HepG2 (cell line): ENCODE data around the gene HYAL2. TPM values are rescaled to one million over a fixed set of nuclear protein-coding genes. Genes with fewer than 3 reads are reported as not detected.

Source experiments
- AGO1 ChIP-seq: fragments of 200-400 bp; formaldehyde crosslinking; IDR thresholded peaks from 2 replicates; pipeline ENCODE4 v1.6.1; 2017; ENCODE audit warnings: mild to moderate bottlenecking, low read depth, low read length, moderate library complexity; ENCODE audit not compliant: poor library complexity, severe bottlenecking
- ARHGAP35 ChIP-seq: sonication (generic); formaldehyde crosslinking; IDR thresholded peaks from 2 replicates; pipeline ENCODE4 v1.9.0; 2022; ENCODE audit warnings: mild to moderate bottlenecking, inconsistent platforms, moderate library complexity, missing genetic modification reagents, borderline replicate concordance
- FOXA1 ChIP-seq, 2 experiments: fragments of 450-650 bp in 1 of 2; sonication (generic) in 1 of 2; formaldehyde crosslinking in 1 of 2; IDR thresholded peaks; 2 replicates each; pipeline versions ENCODE4 v1.4.0 to v1.6.1; 2016 to 2020; ENCODE audit warnings: missing genetic modification reagents in 1 of 2
- GFI1 ChIP-seq: sonication (generic); formaldehyde crosslinking; IDR thresholded peaks from 2 replicates; pipeline ENCODE4 v1.5.0; 2020; ENCODE audit warnings: missing genetic modification reagents, mild to moderate bottlenecking, borderline replicate concordance
- GTF2F1 ChIP-seq: fragments of 150-350 bp; IDR thresholded peaks from 2 replicates; pipeline ENCODE4 v1.6.1; 2014; ENCODE audit warnings: low read length
- GZF1 ChIP-seq: sonication (generic); formaldehyde crosslinking; IDR thresholded peaks from 2 replicates; pipeline ENCODE4 v1.5.1; 2020; ENCODE audit warnings: mild to moderate bottlenecking, missing genetic modification reagents
- HNRNPLL ChIP-seq: fragments of 200-400 bp; formaldehyde crosslinking; IDR thresholded peaks from 2 replicates; pipeline ENCODE4 v1.6.1; 2017; ENCODE audit warnings: mild to moderate bottlenecking, low read depth, low read length; ENCODE audit not compliant: poor library complexity, severe bottlenecking
- KDM5A ChIP-seq: fragments of 200-600 bp; sonication (generic); IDR thresholded peaks from 2 replicates; pipeline ENCODE4 v1.7.0; 2018; ENCODE audit warnings: antibody characterized with exemption, mild to moderate bottlenecking, low read length, borderline replicate concordance
- MYC ChIP-seq: sonication (generic); formaldehyde crosslinking; IDR thresholded peaks from 2 replicates; pipeline ENCODE4 v1.9.0; 2021; ENCODE audit warnings: missing genetic modification reagents, borderline replicate concordance
- NFE2L2 ChIP-seq: fragments of 150-350 bp; IDR thresholded peaks from 2 replicates; pipeline ENCODE4 v1.6.1; 2014; ENCODE audit warnings: low read length
- NKX3-1 ChIP-seq: sonication (generic); formaldehyde crosslinking; IDR thresholded peaks from 2 replicates; pipeline ENCODE4 v1.5.0; 2020; ENCODE audit warnings: missing genetic modification reagents
- YEATS2 ChIP-seq: sonication (generic); formaldehyde crosslinking; IDR thresholded peaks from 2 replicates; pipeline ENCODE4 v1.4.0; 2020; ENCODE audit warnings: missing genetic modification reagents, borderline replicate concordance
- ZKSCAN5 ChIP-seq: sonication (generic); formaldehyde crosslinking; IDR thresholded peaks from 2 replicates; pipeline ENCODE4 v1.5.1; 2020; ENCODE audit warnings: mild to moderate bottlenecking, missing genetic modification reagents
- ZMYM4 ChIP-seq: sonication (generic); formaldehyde crosslinking; IDR thresholded peaks from 2 replicates; pipeline ENCODE4 v1.8.1; 2023; ENCODE audit warnings: mild to moderate bottlenecking, missing genetic modification reagents
- polyA plus RNA-seq, 8 experiments: library from polyadenylated mRNA; depleted of rRNA in 3 of 8; stranded (reverse) in 7 of 8; unstranded in 1 of 8; fragments of >200 nt; fragmentation: Illumina TruSeq in 4 of 8; extraction: Trizol in 4 of 8; gene quantifications; 2 replicates each; pipeline versions ENCODE4 v1.2.1 to v1.2.3, GENCODE V29; 2011 to 2016; ENCODE audit warnings: low read depth in 4 of 8, missing spikeins in 1 of 8, mixed read lengths in 1 of 8; ENCODE audit not compliant: insufficient read depth in 1 of 8
- total RNA-seq, 5 experiments: library from RNA; depleted of rRNA; stranded (reverse); fragments of >200 nt; fragmentation: Illumina TruSeq; extraction: Trizol; gene quantifications; 2 replicates each; pipeline ENCODE4 v1.2.3, GENCODE V29; 2016; ENCODE audit warnings: low read depth in 1 of 5
- TF ChIP-seq, protein P1 (sequence below): sonication (generic); formaldehyde crosslinking; IDR thresholded peaks from 2 replicates; pipeline ENCODE4 v1.4.0; 2020; ENCODE audit warnings: missing genetic modification reagents
- TF ChIP-seq, protein P2 (sequence below): sonication (generic); formaldehyde crosslinking; IDR thresholded peaks from 2 replicates; pipeline ENCODE4 v1.5.0; 2020; ENCODE audit warnings: missing genetic modification reagents
- TF ChIP-seq, protein P3 (sequence below): sonication (generic); formaldehyde crosslinking; IDR thresholded peaks from 2 replicates; pipeline ENCODE4 v1.4.0; 2020; ENCODE audit warnings: mild to moderate bottlenecking, missing genetic modification reagents
- TF ChIP-seq, protein P4 (sequence below), 2 experiments: fragments of 450-650 bp in 1 of 2; sonication (generic) in 1 of 2; formaldehyde crosslinking; IDR thresholded peaks; 2 replicates each; pipeline versions ENCODE4 v1.5.0 to v1.8.0; 2020 to 2022; ENCODE audit warnings: mild to moderate bottlenecking in 1 of 2, missing genetic modification reagents in 1 of 2

HYAL2 gene
- total and polyA plus RNA-seq, 2 of the 13 experiments (the other 11 are each of a cell fraction or from before 2014, with no cell fraction given), result 76.2 to 102 TPM

DNA sequence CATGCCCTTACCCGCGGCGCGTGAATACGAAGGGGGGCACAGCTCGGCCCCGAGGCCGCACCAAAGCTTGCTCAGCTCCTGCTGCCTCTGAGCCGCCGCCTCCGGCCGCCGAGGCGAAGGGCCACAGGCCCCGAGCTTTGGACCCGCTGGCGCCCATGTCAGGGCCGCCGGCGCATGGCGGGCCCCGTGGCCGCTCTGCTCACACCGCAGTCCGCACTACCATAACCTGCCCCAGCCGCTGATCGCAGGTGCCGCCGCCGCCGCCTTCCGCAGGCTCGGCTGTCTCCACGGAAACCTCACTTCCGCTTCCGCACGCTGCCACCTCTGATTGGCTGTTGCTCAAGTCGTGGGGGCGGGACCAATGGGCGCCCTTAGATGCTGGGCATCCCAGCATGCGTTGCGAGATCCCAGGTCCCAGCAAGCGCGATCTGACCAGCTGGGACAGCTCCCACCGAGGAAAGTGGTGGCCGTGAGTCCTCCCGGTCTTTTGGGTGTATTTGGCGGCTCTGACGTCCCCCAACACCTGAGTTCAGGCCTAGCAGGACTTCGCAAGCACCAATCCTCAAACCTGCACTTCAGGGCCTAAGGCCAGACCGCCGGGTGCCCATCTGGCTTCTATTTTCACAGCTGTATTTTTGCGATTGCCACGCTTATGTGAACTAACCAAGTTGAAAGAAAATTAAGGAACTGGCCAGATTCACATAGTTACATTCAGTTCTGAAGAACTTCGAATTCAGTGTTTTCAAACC is 5.6 kb upstream of the HYAL2 start, which contains the start of gene TUSC2 (continued):
- TF ChIP-seq, protein P1, sequence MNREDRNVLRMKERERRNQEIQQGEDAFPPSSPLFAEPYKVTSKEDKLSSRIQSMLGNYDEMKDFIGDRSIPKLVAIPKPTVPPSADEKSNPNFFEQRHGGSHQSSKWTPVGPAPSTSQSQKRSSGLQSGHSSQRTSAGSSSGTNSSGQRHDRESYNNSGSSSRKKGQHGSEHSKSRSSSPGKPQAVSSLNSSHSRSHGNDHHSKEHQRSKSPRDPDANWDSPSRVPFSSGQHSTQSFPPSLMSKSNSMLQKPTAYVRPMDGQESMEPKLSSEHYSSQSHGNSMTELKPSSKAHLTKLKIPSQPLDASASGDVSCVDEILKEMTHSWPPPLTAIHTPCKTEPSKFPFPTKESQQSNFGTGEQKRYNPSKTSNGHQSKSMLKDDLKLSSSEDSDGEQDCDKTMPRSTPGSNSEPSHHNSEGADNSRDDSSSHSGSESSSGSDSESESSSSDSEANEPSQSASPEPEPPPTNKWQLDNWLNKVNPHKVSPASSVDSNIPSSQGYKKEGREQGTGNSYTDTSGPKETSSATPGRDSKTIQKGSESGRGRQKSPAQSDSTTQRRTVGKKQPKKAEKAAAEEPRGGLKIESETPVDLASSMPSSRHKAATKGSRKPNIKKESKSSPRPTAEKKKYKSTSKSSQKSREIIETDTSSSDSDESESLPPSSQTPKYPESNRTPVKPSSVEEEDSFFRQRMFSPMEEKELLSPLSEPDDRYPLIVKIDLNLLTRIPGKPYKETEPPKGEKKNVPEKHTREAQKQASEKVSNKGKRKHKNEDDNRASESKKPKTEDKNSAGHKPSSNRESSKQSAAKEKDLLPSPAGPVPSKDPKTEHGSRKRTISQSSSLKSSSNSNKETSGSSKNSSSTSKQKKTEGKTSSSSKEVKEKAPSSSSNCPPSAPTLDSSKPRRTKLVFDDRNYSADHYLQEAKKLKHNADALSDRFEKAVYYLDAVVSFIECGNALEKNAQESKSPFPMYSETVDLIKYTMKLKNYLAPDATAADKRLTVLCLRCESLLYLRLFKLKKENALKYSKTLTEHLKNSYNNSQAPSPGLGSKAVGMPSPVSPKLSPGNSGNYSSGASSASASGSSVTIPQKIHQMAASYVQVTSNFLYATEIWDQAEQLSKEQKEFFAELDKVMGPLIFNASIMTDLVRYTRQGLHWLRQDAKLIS (CRISPR knock-in tag), result no peak
- TF ChIP-seq, protein P2, sequence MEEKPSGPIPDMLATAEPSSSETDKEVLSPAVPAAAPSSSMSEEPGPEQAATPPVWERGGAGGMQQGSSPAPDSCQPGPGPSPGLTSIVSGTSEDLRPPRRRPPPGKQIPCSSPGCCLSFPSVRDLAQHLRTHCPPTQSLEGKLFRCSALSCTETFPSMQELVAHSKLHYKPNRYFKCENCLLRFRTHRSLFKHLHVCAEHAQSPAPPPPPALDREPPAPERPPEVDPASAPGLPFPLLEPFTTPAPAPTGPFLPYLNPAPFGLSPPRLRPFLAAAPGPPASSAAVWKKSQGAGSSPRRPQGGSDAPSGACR, result peak; percentile 30; the same call in 1 of the 2 replicates
- TF ChIP-seq MYC (CRISPR knock-in tag), result peak; percentile 78
- TF ChIP-seq, protein P3, sequence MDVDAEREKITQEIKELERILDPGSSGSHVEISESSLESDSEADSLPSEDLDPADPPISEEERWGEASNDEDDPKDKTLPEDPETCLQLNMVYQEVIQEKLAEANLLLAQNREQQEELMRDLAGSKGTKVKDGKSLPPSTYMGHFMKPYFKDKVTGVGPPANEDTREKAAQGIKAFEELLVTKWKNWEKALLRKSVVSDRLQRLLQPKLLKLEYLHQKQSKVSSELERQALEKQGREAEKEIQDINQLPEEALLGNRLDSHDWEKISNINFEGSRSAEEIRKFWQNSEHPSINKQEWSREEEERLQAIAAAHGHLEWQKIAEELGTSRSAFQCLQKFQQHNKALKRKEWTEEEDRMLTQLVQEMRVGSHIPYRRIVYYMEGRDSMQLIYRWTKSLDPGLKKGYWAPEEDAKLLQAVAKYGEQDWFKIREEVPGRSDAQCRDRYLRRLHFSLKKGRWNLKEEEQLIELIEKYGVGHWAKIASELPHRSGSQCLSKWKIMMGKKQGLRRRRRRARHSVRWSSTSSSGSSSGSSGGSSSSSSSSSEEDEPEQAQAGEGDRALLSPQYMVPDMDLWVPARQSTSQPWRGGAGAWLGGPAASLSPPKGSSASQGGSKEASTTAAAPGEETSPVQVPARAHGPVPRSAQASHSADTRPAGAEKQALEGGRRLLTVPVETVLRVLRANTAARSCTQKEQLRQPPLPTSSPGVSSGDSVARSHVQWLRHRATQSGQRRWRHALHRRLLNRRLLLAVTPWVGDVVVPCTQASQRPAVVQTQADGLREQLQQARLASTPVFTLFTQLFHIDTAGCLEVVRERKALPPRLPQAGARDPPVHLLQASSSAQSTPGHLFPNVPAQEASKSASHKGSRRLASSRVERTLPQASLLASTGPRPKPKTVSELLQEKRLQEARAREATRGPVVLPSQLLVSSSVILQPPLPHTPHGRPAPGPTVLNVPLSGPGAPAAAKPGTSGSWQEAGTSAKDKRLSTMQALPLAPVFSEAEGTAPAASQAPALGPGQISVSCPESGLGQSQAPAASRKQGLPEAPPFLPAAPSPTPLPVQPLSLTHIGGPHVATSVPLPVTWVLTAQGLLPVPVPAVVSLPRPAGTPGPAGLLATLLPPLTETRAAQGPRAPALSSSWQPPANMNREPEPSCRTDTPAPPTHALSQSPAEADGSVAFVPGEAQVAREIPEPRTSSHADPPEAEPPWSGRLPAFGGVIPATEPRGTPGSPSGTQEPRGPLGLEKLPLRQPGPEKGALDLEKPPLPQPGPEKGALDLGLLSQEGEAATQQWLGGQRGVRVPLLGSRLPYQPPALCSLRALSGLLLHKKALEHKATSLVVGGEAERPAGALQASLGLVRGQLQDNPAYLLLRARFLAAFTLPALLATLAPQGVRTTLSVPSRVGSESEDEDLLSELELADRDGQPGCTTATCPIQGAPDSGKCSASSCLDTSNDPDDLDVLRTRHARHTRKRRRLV (CRISPR knock-in tag), result no peak
- TF ChIP-seq GTF2F1, result no peak
- no peak for TF ChIP-seq FOXA1 (IDR thresholded peaks at IDR 0.05)
- TF ChIP-seq FOXA1 (CRISPR knock-in tag; IDR thresholded peaks at IDR 0.05), result peak; percentile 14; the same call in 1 of the 2 replicates
- peak; percentile 33; the same call in 1 of the 2 replicates for TF ChIP-seq ZMYM4
- peak; percentile 97 for TF ChIP-seq AGO1
- peak; percentile 39; the same call in 1 of the 2 replicates for TF ChIP-seq NKX3-1
- TF ChIP-seq NFE2L2, result no peak
- TF ChIP-seq HNRNPLL, result peak; percentile 68
- peak; percentile 88 for TF ChIP-seq YEATS2 (CRISPR knock-in tag)
- TF ChIP-seq, protein P4, sequence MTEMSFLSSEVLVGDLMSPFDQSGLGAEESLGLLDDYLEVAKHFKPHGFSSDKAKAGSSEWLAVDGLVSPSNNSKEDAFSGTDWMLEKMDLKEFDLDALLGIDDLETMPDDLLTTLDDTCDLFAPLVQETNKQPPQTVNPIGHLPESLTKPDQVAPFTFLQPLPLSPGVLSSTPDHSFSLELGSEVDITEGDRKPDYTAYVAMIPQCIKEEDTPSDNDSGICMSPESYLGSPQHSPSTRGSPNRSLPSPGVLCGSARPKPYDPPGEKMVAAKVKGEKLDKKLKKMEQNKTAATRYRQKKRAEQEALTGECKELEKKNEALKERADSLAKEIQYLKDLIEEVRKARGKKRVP (CRISPR knock-in tag; IDR thresholded peaks at IDR 0.05), result 0 out of 4 replicates have a peak, but pooled peaks of 1 of the 2 experiments have one; percentile 11
- 0 out of 2 replicates have a peak, but pooled peaks have one; percentile 53 for TF ChIP-seq GFI1 (CRISPR knock-in tag)
- no peak for TF ChIP-seq ZKSCAN5 (CRISPR knock-in tag)
- TF ChIP-seq KDM5A, result peak; percentile 90
- TF ChIP-seq ARHGAP35 (CRISPR knock-in tag), result no peak
- no peak for TF ChIP-seq GZF1
